Measurements from ENCODE around the gene MYH11. TPM values are rescaled to one million over a fixed set of nuclear protein-coding genes. Genes with fewer than 3 reads are reported as not detected.
A peak's percentile ranks its signal among the peaks of the same experiment; 100 is the strongest.

MYH11 gene
- polyA plus RNA-seq, 1 donor (not counting 4 experiments of a cell fraction or from before 2014, with no cell fraction given), result not detected

DNA sequence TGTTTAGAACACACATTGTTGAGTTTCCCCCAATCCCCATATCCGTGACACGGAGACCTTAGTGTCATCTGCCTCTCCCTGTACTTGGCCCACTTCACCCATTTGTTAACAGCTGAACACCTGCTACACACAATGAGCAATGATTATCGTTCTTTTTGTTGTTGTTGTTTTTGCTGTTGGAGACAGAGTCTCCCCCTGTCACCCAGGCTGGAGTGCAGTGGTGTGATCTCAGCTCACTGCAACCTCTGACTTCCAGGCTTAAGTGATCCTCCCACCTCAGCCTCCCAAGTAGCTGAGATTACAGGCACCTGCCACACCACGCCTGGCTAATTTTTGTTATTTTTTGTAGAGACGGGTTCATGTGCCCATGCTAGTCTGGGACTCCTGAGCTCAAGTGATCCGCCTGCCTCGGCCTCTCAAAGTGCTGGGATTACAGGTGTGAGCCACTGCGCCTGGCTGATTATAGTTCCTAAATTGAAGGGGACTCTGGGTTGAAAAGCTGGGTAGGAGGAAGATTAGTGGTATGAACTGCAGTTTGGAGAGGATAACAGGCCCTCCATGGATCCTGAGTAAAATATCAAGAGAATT lies 185.2 kb downstream of the MYH11 start:
- dilution Hi-C loops (cut with MboI; ENCODE audit: extremely low pct_ligation_motif_present, low sequenced_read_pairs), result no loop called here
- no peak for DNase-seq (ENCODE audit: low read depth, low spot score)

DNA sequence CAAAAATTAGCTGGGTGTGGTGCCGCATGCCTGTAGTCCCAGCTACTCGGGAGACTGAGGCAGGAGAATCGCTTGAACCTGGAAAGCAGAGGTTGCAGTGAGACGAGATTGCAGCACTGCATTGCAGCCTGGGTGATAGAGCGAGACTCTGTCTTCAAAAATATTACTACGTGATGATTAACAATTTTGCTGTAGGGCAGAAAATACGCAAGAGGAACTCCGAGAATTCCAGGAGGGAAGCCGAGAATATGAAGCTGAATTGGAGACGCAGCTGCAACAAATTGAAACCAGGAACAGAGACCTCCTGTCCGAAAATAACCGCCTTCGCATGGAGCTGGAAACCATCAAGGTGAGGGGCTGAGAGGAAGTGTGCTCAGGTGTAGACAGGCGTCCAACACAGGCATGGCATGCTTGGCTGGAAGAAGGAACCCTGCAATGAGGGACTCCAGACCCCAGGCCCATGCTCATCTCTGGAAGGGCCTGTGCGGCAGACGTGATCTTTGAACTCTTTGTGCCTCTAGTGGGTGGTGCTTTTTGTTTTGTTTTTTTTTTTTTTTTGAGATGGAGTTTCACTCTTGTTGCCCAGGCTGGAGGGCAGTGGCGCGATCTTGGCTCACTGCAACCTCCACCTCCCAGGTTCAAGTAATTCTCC lies 189.6 kb downstream of the MYH11 start:
- Histone ChIP-seq H3K27me3 (ENCODE audit: control insufficient read depth, extremely low read depth, insufficient read depth, low read length) (no peaks in the 10 kb centered on the region), H2AFZ (ENCODE audit: control insufficient read depth, low read length) (no peak overlapping the region), H4K20me1 (ENCODE audit: control insufficient read depth, extremely low read depth, insufficient read depth, low read length) (no peaks in the 10 kb centered on the region), H3K9ac (ENCODE audit: control insufficient read depth, extremely low read depth, insufficient read depth, low read length) (no peak overlapping the region), H3K4me1 (ENCODE audit: control insufficient read depth, extremely low read depth, insufficient read depth, low read length) (peaks cover 24% of the 10 kb centered on the region), H3K4me2 (ENCODE audit: control insufficient read depth, extremely low read depth, insufficient read depth, low read depth, low read length) (no peak overlapping the region), H3K27ac (ENCODE audit: control insufficient read depth, insufficient read depth, low read length) (no peak overlapping the region), H3K9me3 (ENCODE audit: control insufficient read depth, low read depth, low read length) (no peaks in the 10 kb centered on the region), H3K36me3 (ENCODE audit: control insufficient read depth in 2 of 2, extremely low read depth in 1 of 2, insufficient read depth in 2 of 2, low read length in 2 of 2) (peaks cover 29 to 32% of the 10 kb centered on the region in 2 experiments), H3K9me1 (ENCODE audit: control insufficient read depth, extremely low read depth, insufficient read depth, low read length) (no peaks in the 10 kb centered on the region), H3K79me2 (ENCODE audit: control insufficient read depth, insufficient read depth, low read length) (peaks cover 19% of the 10 kb centered on the region), H3K4me3 (ENCODE audit: control insufficient read depth in 2 of 3, extremely low read depth in 1 of 3, insufficient read depth in 2 of 3, low read depth in 1 of 3, low read length in 3 of 3) (no peak overlapping the region)
- DNase-seq (ENCODE audit: low read depth, low spot score) (no peak), FAIRE-seq (no peak)
- dilution Hi-C loops (cut with MboI; ENCODE audit: extremely low pct_ligation_motif_present, low sequenced_read_pairs), result no loop called here
- no peak for TF ChIP-seq EZH2 (IDR thresholded peaks at IDR 0.05; ENCODE audit: low read length)
- TF ChIP-seq, protein P1, sequence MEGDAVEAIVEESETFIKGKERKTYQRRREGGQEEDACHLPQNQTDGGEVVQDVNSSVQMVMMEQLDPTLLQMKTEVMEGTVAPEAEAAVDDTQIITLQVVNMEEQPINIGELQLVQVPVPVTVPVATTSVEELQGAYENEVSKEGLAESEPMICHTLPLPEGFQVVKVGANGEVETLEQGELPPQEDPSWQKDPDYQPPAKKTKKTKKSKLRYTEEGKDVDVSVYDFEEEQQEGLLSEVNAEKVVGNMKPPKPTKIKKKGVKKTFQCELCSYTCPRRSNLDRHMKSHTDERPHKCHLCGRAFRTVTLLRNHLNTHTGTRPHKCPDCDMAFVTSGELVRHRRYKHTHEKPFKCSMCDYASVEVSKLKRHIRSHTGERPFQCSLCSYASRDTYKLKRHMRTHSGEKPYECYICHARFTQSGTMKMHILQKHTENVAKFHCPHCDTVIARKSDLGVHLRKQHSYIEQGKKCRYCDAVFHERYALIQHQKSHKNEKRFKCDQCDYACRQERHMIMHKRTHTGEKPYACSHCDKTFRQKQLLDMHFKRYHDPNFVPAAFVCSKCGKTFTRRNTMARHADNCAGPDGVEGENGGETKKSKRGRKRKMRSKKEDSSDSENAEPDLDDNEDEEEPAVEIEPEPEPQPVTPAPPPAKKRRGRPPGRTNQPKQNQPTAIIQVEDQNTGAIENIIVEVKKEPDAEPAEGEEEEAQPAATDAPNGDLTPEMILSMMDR (optimal IDR thresholded peaks at IDR 0.05 in 1 of 3, IDR thresholded peaks at IDR 0.05 in 1 of 3, conservative IDR thresholded peaks at IDR 0.05 in 1 of 3; ENCODE audit: extremely low read depth in 1 of 3, insufficient read depth in 2 of 3, low read length in 3 of 3), result no peak

More for the DNA sequence above, 185.2 kb downstream of the MYH11 start:
- Histone ChIP-seq H3K4me2 (ENCODE audit: control insufficient read depth, extremely low read depth, insufficient read depth, low read depth, low read length) (peak overlapping the region; percentile 87), H3K27me3 (ENCODE audit: control insufficient read depth, extremely low read depth, insufficient read depth, low read length) (no peaks in the 10 kb centered on the region), H3K79me2 (ENCODE audit: control insufficient read depth, insufficient read depth, low read length) (peaks cover 29% of the 10 kb centered on the region), H3K36me3 (ENCODE audit: control insufficient read depth in 2 of 2, extremely low read depth in 1 of 2, insufficient read depth in 2 of 2, low read length in 2 of 2) (peaks cover 14 to 37% of the 10 kb centered on the region in 2 experiments), H4K20me1 (ENCODE audit: control insufficient read depth, extremely low read depth, insufficient read depth, low read length) (no peaks in the 10 kb centered on the region), H2AFZ (ENCODE audit: control insufficient read depth, low read length) (no peak overlapping the region), H3K9me1 (ENCODE audit: control insufficient read depth, extremely low read depth, insufficient read depth, low read length) (no peaks in the 10 kb centered on the region), H3K9me3 (ENCODE audit: control insufficient read depth, low read depth, low read length) (no peaks in the 10 kb centered on the region), H3K27ac (ENCODE audit: control insufficient read depth, insufficient read depth, low read length) (peak overlapping the region; percentile 97), H3K4me3 (ENCODE audit: control insufficient read depth in 2 of 3, extremely low read depth in 1 of 3, insufficient read depth in 2 of 3, low read depth in 1 of 3, low read length in 3 of 3) (no peak overlapping the region), H3K4me1 (ENCODE audit: control insufficient read depth, extremely low read depth, insufficient read depth, low read length) (peaks cover 44% of the 10 kb centered on the region), H3K9ac (ENCODE audit: control insufficient read depth, extremely low read depth, insufficient read depth, low read length) (peak overlapping the region; percentile 9)
- TF ChIP-seq, protein P1 (optimal IDR thresholded peaks at IDR 0.05 in 1 of 3, IDR thresholded peaks at IDR 0.05 in 1 of 3, conservative IDR thresholded peaks at IDR 0.05 in 1 of 3; ENCODE audit: extremely low read depth in 1 of 3, insufficient read depth in 2 of 3, low read length in 3 of 3), result no peak
- no peak for TF ChIP-seq EZH2 (IDR thresholded peaks at IDR 0.05; ENCODE audit: low read length)
- FAIRE-seq, result no peak
